HG03469 (cell line): ENCODE measurements around the gene DEPP1.
A peak's percentile ranks its signal among the peaks of the same experiment; 100 is the strongest.

Source experiments
- ATAC-seq: cut with Tn5 transposase; IDR thresholded peaks from one replicate; pipeline ENCODE4 v1.9.1; 2021; ENCODE audit warnings: mild to moderate bottlenecking, moderate library complexity, moderate number of reproducible peaks; ENCODE audit not compliant: unreplicated experiment

The DEPP1 gene

GRCh38 chr10:44955413-44956070 lies 23.1 kb downstream of the DEPP1 start:
- ATAC-seq = no peak

GRCh38 chr10:44954962-44955361 lies 23.6 kb downstream of the DEPP1 start:
- no peak for ATAC-seq

GRCh38 chr10:44954042-44954441 lies 24.6 kb downstream of the DEPP1 start:
- no peak for ATAC-seq

GRCh38 chr10:44952779-44953231 lies 25.8 kb downstream of the DEPP1 start:
- no peak for ATAC-seq

GRCh38 chr10:44951576-44952226 lies 26.9 kb downstream of the DEPP1 start:
- no peak for ATAC-seq

GRCh38 chr10:44950326-44951225 lies 28.0 kb downstream of the DEPP1 start:
- no peak for ATAC-seq

- ATAC-seq = no peak
These were observed 28.7 kb downstream of the DEPP1 start for GRCh38 chr10:44949915-44950314.

- ATAC-seq = no peak
These were observed 29.3 kb downstream of the DEPP1 start for GRCh38 chr10:44949127-44949802.

GRCh38 chr10:44948642-44949041 lies 30.0 kb downstream of the DEPP1 start:
- no peak for ATAC-seq

- ATAC-seq = peak; percentile 67
These were observed 31.0 kb downstream of the DEPP1 start for GRCh38 chr10:44947371-44948152.

GRCh38 chr10:44946205-44946604 lies 32.4 kb downstream of the DEPP1 start:
- peak; percentile 53 for ATAC-seq

GRCh38 chr10:44944354-44944753 lies 34.3 kb downstream of the DEPP1 start:
- ATAC-seq = no peak

GRCh38 chr10:44939691-44940401 lies 38.8 kb downstream of the DEPP1 start:
- ATAC-seq = no peak

GRCh38 chr10:44938956-44939355 lies 39.7 kb downstream of the DEPP1 start:
- ATAC-seq = no peak

GRCh38 chr10:44937196-44938005 lies 41.2 kb downstream of the DEPP1 start:
- no peak for ATAC-seq

GRCh38 chr10:44936314-44936975 lies 42.2 kb downstream of the DEPP1 start:
- ATAC-seq = no peak

- ATAC-seq = no peak
These were observed 42.7 kb downstream of the DEPP1 start for GRCh38 chr10:44935966-44936295.

GRCh38 chr10:44935201-44935965 lies 43.2 kb downstream of the DEPP1 start:
- no peak for ATAC-seq
